ENCODE results near the gene LDHA. TPM values are rescaled to one million over a fixed set of nuclear protein-coding genes. Genes with fewer than 3 reads are reported as not detected.

LDHA gene
- total and polyA plus RNA-seq, 2 experiments from 2014 or later, result 380 to 746 TPM

GRCh38 chr11:18358646-18359045, 35.7 kb upstream of the LDHA start:
- 96% methylated on average over 4 of the region's 4 CpGs for WGBS (ENCODE audit: low lambda C conversion rate, missing lambda C conversion rate)
- no peaks in the 10 kb centered on the region for H3K9me3 ChIP-seq (ENCODE audit: low read depth)
- peak overlapping the region; percentile 12 for H3K27ac ChIP-seq
- H3K4me2 ChIP-seq, result no peak overlapping the region
- no peak for TF ChIP-seq EZH2phosphoT487 (IDR thresholded peaks at IDR 0.05; ENCODE audit: low read depth, severe bottlenecking, unreplicated experiment)
- no peaks in the 10 kb centered on the region for H3K4me1 ChIP-seq (ENCODE audit: insufficient read depth)
- H3K4me3 ChIP-seq, result no peak overlapping the region
- no peaks in the 10 kb centered on the region for H4K20me1 ChIP-seq (ENCODE audit: insufficient read depth, poor library complexity, severe bottlenecking)
- peaks cover 7% of the 10 kb centered on the region for H3K36me3 ChIP-seq (replicated peaks; ENCODE audit: insufficient read depth, low read depth)
- H3K79me2 ChIP-seq, result no peaks in the 10 kb centered on the region
- H2AFZ ChIP-seq, result no peak overlapping the region
- H3K9me2 ChIP-seq (replicated peaks; ENCODE audit: insufficient read depth), result no peaks in the 10 kb centered on the region
- H3K27me3 ChIP-seq, result no peaks in the 10 kb centered on the region
- no peak for DNase-seq (ENCODE audit: low spot score)

- H4K20me1 ChIP-seq (ENCODE audit: insufficient read depth, poor library complexity, severe bottlenecking), result no peaks in the 10 kb centered on the region
- H3K4me2 ChIP-seq, result no peak overlapping the region
- H3K27me3 ChIP-seq, result no peaks in the 10 kb centered on the region
- no peak overlapping the region for H3K4me3 ChIP-seq
- no peak overlapping the region for H3K27ac ChIP-seq
- H2AFZ ChIP-seq, result no peak overlapping the region
- DNase-seq (ENCODE audit: low spot score), result no peak
- H3K9me2 ChIP-seq (replicated peaks; ENCODE audit: insufficient read depth), result no peaks in the 10 kb centered on the region
- no peaks in the 10 kb centered on the region for H3K79me2 ChIP-seq
- H3K9me3 ChIP-seq (ENCODE audit: low read depth), result no peaks in the 10 kb centered on the region
- H3K4me1 ChIP-seq (ENCODE audit: insufficient read depth), result no peaks in the 10 kb centered on the region
- H3K36me3 ChIP-seq (replicated peaks; ENCODE audit: insufficient read depth, low read depth), result peaks cover 7% of the 10 kb centered on the region
- WGBS (ENCODE audit: low lambda C conversion rate, missing lambda C conversion rate), result 92% methylated on average over 5 of the region's 5 CpGs
- no peak for TF ChIP-seq CTCF (IDR thresholded peaks at IDR 0.05; ENCODE audit: poor library complexity)
- no peak for TF ChIP-seq EZH2 (IDR thresholded peaks at IDR 0.05; ENCODE audit: borderline replicate concordance)
- TF ChIP-seq EZH2phosphoT487 (IDR thresholded peaks at IDR 0.05; ENCODE audit: low read depth, severe bottlenecking, unreplicated experiment), result no peak
These were observed 33.2 kb upstream of the LDHA start for GRCh38 chr11:18361154-18361553.

GRCh38 chr11:18364495-18365073, 29.8 kb upstream of the LDHA start:
- Histone ChIP-seq H3K27me3 (no peaks in the 10 kb centered on the region), H3K27ac (no peak overlapping the region), H3K9me3 (ENCODE audit: low read depth) (no peaks in the 10 kb centered on the region), H3K4me3 (no peak overlapping the region), H4K20me1 (ENCODE audit: insufficient read depth, poor library complexity, severe bottlenecking) (no peaks in the 10 kb centered on the region), H3K4me2 (no peak overlapping the region), H2AFZ (no peak overlapping the region), H3K36me3 (replicated peaks; ENCODE audit: insufficient read depth, low read depth) (no peaks in the 10 kb centered on the region), H3K9me2 (replicated peaks; ENCODE audit: insufficient read depth) (no peaks in the 10 kb centered on the region), H3K4me1 (ENCODE audit: insufficient read depth) (no peaks in the 10 kb centered on the region), H3K79me2 (no peaks in the 10 kb centered on the region)
- 99% methylated on average over 4 of the region's 4 CpGs for WGBS (ENCODE audit: low lambda C conversion rate, missing lambda C conversion rate)
- DNase-seq (ENCODE audit: low spot score), result no peak
- no peak for TF ChIP-seq EZH2phosphoT487 (IDR thresholded peaks at IDR 0.05; ENCODE audit: low read depth, severe bottlenecking, unreplicated experiment)
- no peak for TF ChIP-seq CTCF (IDR thresholded peaks at IDR 0.05; ENCODE audit: poor library complexity)
- no peak for TF ChIP-seq EZH2 (IDR thresholded peaks at IDR 0.05; ENCODE audit: borderline replicate concordance)

GRCh38 chr11:18365741-18366140, 28.6 kb upstream of the LDHA start:
- H3K4me3 ChIP-seq, result no peak overlapping the region
- H2AFZ ChIP-seq, result no peak overlapping the region
- no peaks in the 10 kb centered on the region for H3K36me3 ChIP-seq (replicated peaks; ENCODE audit: insufficient read depth, low read depth)
- no peak overlapping the region for H3K4me2 ChIP-seq
- H3K9me3 ChIP-seq (ENCODE audit: low read depth), result no peaks in the 10 kb centered on the region
- H3K9me2 ChIP-seq (replicated peaks; ENCODE audit: insufficient read depth), result no peaks in the 10 kb centered on the region
- H4K20me1 ChIP-seq (ENCODE audit: insufficient read depth, poor library complexity, severe bottlenecking), result no peaks in the 10 kb centered on the region
- no peaks in the 10 kb centered on the region for H3K79me2 ChIP-seq
- no peaks in the 10 kb centered on the region for H3K27me3 ChIP-seq
- DNase-seq (ENCODE audit: low spot score), result no peak
- H3K27ac ChIP-seq, result no peak overlapping the region
- 92% methylated on average over 4 of the region's 4 CpGs for WGBS (ENCODE audit: low lambda C conversion rate, missing lambda C conversion rate)
- no peaks in the 10 kb centered on the region for H3K4me1 ChIP-seq (ENCODE audit: insufficient read depth)
- TF ChIP-seq EZH2 (IDR thresholded peaks at IDR 0.05; ENCODE audit: borderline replicate concordance) (no peak), EZH2phosphoT487 (IDR thresholded peaks at IDR 0.05; ENCODE audit: low read depth, severe bottlenecking, unreplicated experiment) (no peak), CTCF (IDR thresholded peaks at IDR 0.05; ENCODE audit: poor library complexity) (no peak)

Measured in hepatocyte (in vitro differentiated cells).